IMR-90 (cell line): ENCODE data around the gene ARHGAP24. TPM values are rescaled to one million over a fixed set of nuclear protein-coding genes. Genes with fewer than 3 reads are reported as not detected.

Experiments used
- ATAC-seq: fragments of 200-7000 bp; cut with Tn5 transposase; 2 replicates; pipeline ENCODE4 v1.9.1; 2020; ENCODE audit warnings: low read depth, mild to moderate bottlenecking, moderate library complexity
- BruUV-seq: library from RNA; stranded (reverse); fragments of 400-500 nt; replicated peaks from 2 replicates; lab custom pipeline; 2021; lab: Mats Ljungman, UMichigan
- CTCF ChIA-PET: fragments of 300-600 bp; formaldehyde crosslinking; extraction: SDS; loops from one replicate; lab custom pipeline; 2021; ENCODE audit warnings: antibody characterized with exemption; lab: Yijun Ruan, JAX
- POLR2A ChIA-PET: fragments of 300-600 bp; sonication (Branson Sonifier 250); formaldehyde crosslinking; loops from one replicate; lab custom pipeline; 2022; ENCODE audit warnings: antibody characterized with exemption; ENCODE audit not compliant: unreplicated experiment; lab: Charles Lee
- DNase-seq: peaks from one replicate; pipeline ENCODE4 v3.0.0; 2013
- H2AFZ ChIP-seq: replicated peaks from 2 replicates; pipeline ENCODE3; 2013; ENCODE audit warnings: low read length, mild to moderate bottlenecking; ENCODE audit not compliant: poor library complexity
- H2AK5ac ChIP-seq: 2 replicates; pipeline ENCODE4 v1.6.1; 2013; ENCODE audit warnings: low read depth, low read length, inconsistent platforms
- H2AK9ac ChIP-seq: replicated peaks from 2 replicates; pipeline ENCODE3; 2013; ENCODE audit warnings: mild to moderate bottlenecking, low read depth, low read length, moderate library complexity; ENCODE audit not compliant: poor library complexity
- H2BK120ac ChIP-seq: 2 replicates; pipeline ENCODE4 v1.6.1; 2013; ENCODE audit warnings: low read depth, low read length, inconsistent platforms
- H2BK15ac ChIP-seq: 3 replicates; pipeline ENCODE4 v1.6.1; 2013; ENCODE audit warnings: low read depth, low read length, inconsistent platforms
- H2BK20ac ChIP-seq: 2 replicates; pipeline ENCODE4 v1.6.1; 2013; ENCODE audit warnings: low read depth, mild to moderate bottlenecking, inconsistent platforms, low read length, moderate library complexity
- H2BK5ac ChIP-seq: 2 replicates; pipeline ENCODE4 v1.6.1; 2013; ENCODE audit warnings: mild to moderate bottlenecking, low read depth, low read length, inconsistent platforms; ENCODE audit not compliant: poor library complexity, severe bottlenecking
- H3K14ac ChIP-seq: replicated peaks from 2 replicates; pipeline ENCODE4 v1.6.1; 2013; ENCODE audit warnings: low read depth, low read length, inconsistent platforms
- H3K18ac ChIP-seq: 2 replicates; pipeline ENCODE4 v1.6.1; 2013; ENCODE audit warnings: low read depth, low read length, control low read depth
- H3K23ac ChIP-seq: 2 replicates; pipeline ENCODE4 v1.6.1; 2013; ENCODE audit warnings: low read depth, low read length, inconsistent platforms
- H3K27ac ChIP-seq: 2 replicates; pipeline ENCODE4 v1.5.1; 2013; ENCODE audit warnings: mild to moderate bottlenecking, control low read depth, low read length; ENCODE audit not compliant: insufficient read depth
- H3K27me3 ChIP-seq: 2 replicates; pipeline ENCODE4 v1.6.1; 2013; ENCODE audit warnings: low read length; ENCODE audit not compliant: control insufficient read depth, insufficient read depth
- H3K36me3 ChIP-seq: 2 replicates; pipeline ENCODE4 v1.6.1; 2013; ENCODE audit warnings: low read length, mixed read lengths; ENCODE audit not compliant: control insufficient read depth, insufficient read depth
- H3K4ac ChIP-seq: 2 replicates; pipeline ENCODE4 v1.6.1; 2013; ENCODE audit warnings: low read depth, low read length, inconsistent platforms
- H3K4me1 ChIP-seq: 2 replicates; pipeline ENCODE4 v1.6.1; 2013; ENCODE audit warnings: low read length, mixed read lengths; ENCODE audit not compliant: control insufficient read depth, insufficient read depth
- H3K4me2 ChIP-seq: 2 replicates; pipeline ENCODE4 v1.6.1; 2013; ENCODE audit warnings: low read depth, mild to moderate bottlenecking, control low read depth, low read length, moderate library complexity
- H3K4me3 ChIP-seq: 2 replicates; pipeline ENCODE4 v1.5.1; 2013; ENCODE audit warnings: low read depth, mild to moderate bottlenecking, control low read depth, low read length, moderate library complexity; ENCODE audit not compliant: insufficient read depth
- H3K56ac ChIP-seq: 2 replicates; pipeline ENCODE4 v1.6.1; 2013; ENCODE audit warnings: low read length, inconsistent platforms; ENCODE audit not compliant: insufficient read depth; ENCODE audit errors: extremely low read depth
- H3K79me1 ChIP-seq, 2 experiments: 2 replicates each; pipeline ENCODE4 v1.6.1; 2013; ENCODE audit warnings: low read length in 2 of 2, inconsistent platforms in 1 of 2, low read depth in 1 of 2
- H3K9ac ChIP-seq: 2 replicates; pipeline ENCODE4 v1.6.1; 2013; ENCODE audit warnings: low read depth, low read length, control low read depth
- H3K9me1 ChIP-seq: 2 replicates; pipeline ENCODE4 v1.6.1; 2013; ENCODE audit warnings: low read length, inconsistent platforms; ENCODE audit not compliant: insufficient read depth
- H3K9me3 ChIP-seq: 2 replicates; pipeline ENCODE4 v1.6.1; 2013; ENCODE audit warnings: low read length; ENCODE audit not compliant: control insufficient read depth, insufficient read depth
- H4K20me1 ChIP-seq: 2 replicates; pipeline ENCODE4 v1.6.1; 2013; ENCODE audit warnings: low read length, inconsistent platforms; ENCODE audit not compliant: insufficient read depth
- H4K5ac ChIP-seq: 2 replicates; pipeline ENCODE4 v1.6.1; 2013; ENCODE audit warnings: mild to moderate bottlenecking, low read depth, low read length, control low read depth
- H4K8ac ChIP-seq, 2 experiments: 2 replicates each; pipeline ENCODE4 v1.6.1; 2013; ENCODE audit warnings: low read depth in 2 of 2, low read length in 2 of 2, control low read depth in 1 of 2, inconsistent platforms in 1 of 2
- H4K91ac ChIP-seq: 2 replicates; pipeline ENCODE4 v1.6.1; 2013; ENCODE audit warnings: low read depth, low read length, inconsistent platforms; ENCODE audit not compliant: insufficient read depth
- CHD1 ChIP-seq: IDR thresholded peaks from 2 replicates; pipeline ENCODE4 v1.6.1; 2012; ENCODE audit warnings: low read depth, low read length, improper control_type of control experiment
- MAZ ChIP-seq: IDR thresholded peaks from 2 replicates; pipeline ENCODE4 v1.6.1; 2012; ENCODE audit warnings: low read depth, mild to moderate bottlenecking, low read length, improper control_type of control experiment, moderate library complexity, borderline replicate concordance
- MXI1 ChIP-seq: IDR thresholded peaks from 2 replicates; pipeline ENCODE4 v1.6.1; 2012; ENCODE audit warnings: low read depth, mild to moderate bottlenecking, low read length, moderate library complexity, borderline replicate concordance
- WGBS, 2 experiments: methylation state at CpG; one replicate each; pipeline versions ENCODE4 v1.1.5 to v1.1.7; 2013; ENCODE audit warnings: missing lambda C conversion rate in 2 of 2; ENCODE audit not compliant: insufficient read length in 1 of 2; ENCODE audit errors: extremely low coverage in 2 of 2; 5-methylcytosine and 5-hydroxymethylcytosine counted together
- dilution Hi-C: fragments of 300-500 bp; cut with HindIII; formaldehyde crosslinking; loops from one replicate; pipeline ENCODE4 v1.14.3; 2018; ENCODE audit warnings: low sequenced_read_pairs; ENCODE audit not compliant: unreplicated experiment
- in situ Hi-C: fragments of 300-500 bp; cut with MboI; formaldehyde crosslinking; loops from 3 replicates; pipeline ENCODE4 v1.14.3; 2019; ENCODE audit warnings: low sequenced_read_pairs, inconsistent platforms, mixed read lengths
- intact Hi-C: fragments of 100-400 bp; cut with micrococcal nuclease; formaldehyde crosslinking; loops from 2 replicates; pipeline ENCODE4 v1.10.0; 2022
- polyA plus RNA-seq, 3 experiments: library from polyadenylated mRNA; depleted of rRNA; stranded (reverse); fragments of >200 nt; gene quantifications; 2 replicates each; pipeline ENCODE4 v1.2.3, GENCODE V29; 2012; ENCODE audit warnings: low replicate concordance in 1 of 3
- total RNA-seq: library from RNA; depleted of rRNA; stranded (reverse); fragments of >200 nt; gene quantifications from 2 replicates; pipeline ENCODE4 v1.2.3, GENCODE V29; 2012

The ARHGAP24 gene
- total and polyA plus RNA-seq, 2 of the 4 experiments (the other 2 are of a cell fraction) = 11.9 to 24.0 TPM

DNA sequence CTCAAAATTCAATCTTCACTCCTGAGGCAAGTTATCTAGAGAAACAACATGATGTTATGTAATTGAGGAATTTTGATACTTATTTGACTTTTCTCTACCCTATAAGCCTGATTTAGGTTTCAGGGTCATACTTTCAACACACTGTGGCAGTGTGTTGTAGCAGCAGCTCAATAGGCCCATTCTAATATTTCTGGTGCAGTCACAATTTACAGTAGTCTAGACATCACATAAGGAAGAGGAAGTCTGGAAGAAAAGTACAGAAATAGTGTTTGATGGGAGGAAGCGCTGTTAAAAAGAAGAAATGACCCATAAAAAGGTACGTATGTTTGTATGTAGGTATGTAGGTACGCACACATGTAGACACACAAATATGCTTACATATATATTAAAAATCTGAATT, 194.3 kb downstream of the ARHGAP24 start:
- TF ChIP-seq MAZ = no peak
- TF ChIP-seq CHD1 = no peak
- no peak for TF ChIP-seq MXI1
- no peak overlapping the region for H3K4ac ChIP-seq
- no peak overlapping the region for H4K91ac ChIP-seq
- H3K9ac ChIP-seq = no peak overlapping the region
- H2BK120ac ChIP-seq = no peak overlapping the region
- H2AK5ac ChIP-seq = no peak overlapping the region
- ChIA-PET CTCF (no interaction called here), POLR2A (no interaction called here)
- no peak for ATAC-seq
- no peaks in the 10 kb centered on the region for H3K9me1 ChIP-seq
- no peaks in the 10 kb centered on the region for H4K20me1 ChIP-seq
- dilution Hi-C loops (no loop called here), in situ Hi-C loops (no loop called here), intact Hi-C loops (no loop called here)
- no CpG with 5 or more reads among the region's 3 CpGs for WGBS, 2 experiments
- H3K23ac ChIP-seq = no peak overlapping the region
- no peaks in the 10 kb centered on the region for H3K9me3 ChIP-seq
- no peak overlapping the region for H2AK9ac ChIP-seq
- DNase-seq = no peak
- no peak overlapping the region for H2BK20ac ChIP-seq
- no peak overlapping the region for H3K56ac ChIP-seq
- H3K27me3 ChIP-seq = no peaks in the 10 kb centered on the region
- H4K5ac ChIP-seq = no peak overlapping the region
- H4K8ac ChIP-seq = no peak overlapping the region
- H3K4me1 ChIP-seq = no peaks in the 10 kb centered on the region
- H3K4me2 ChIP-seq = no peak overlapping the region
- H3K18ac ChIP-seq = no peak overlapping the region
- H2AFZ ChIP-seq = no peak overlapping the region
- no peak overlapping the region for H2BK5ac ChIP-seq
- no peak overlapping the region for H2BK15ac ChIP-seq
- H3K4me3 ChIP-seq = no peak overlapping the region
- no peak overlapping the region for H3K27ac ChIP-seq
- no peaks in the 10 kb centered on the region for H3K79me1 ChIP-seq
- H3K36me3 ChIP-seq = no peaks in the 10 kb centered on the region
- H3K14ac ChIP-seq = no peak overlapping the region
- BruUV-seq = no TSS peak
